ENCODE measurements around the gene EGFL7. TPM values are rescaled to one million over a fixed set of nuclear protein-coding genes. Genes with fewer than 3 reads are reported as not detected.

EGFL7 gene
- total and polyA plus RNA-seq, 4 donors: 32.1 to 39.7 (median 36.5) TPM

DNA sequence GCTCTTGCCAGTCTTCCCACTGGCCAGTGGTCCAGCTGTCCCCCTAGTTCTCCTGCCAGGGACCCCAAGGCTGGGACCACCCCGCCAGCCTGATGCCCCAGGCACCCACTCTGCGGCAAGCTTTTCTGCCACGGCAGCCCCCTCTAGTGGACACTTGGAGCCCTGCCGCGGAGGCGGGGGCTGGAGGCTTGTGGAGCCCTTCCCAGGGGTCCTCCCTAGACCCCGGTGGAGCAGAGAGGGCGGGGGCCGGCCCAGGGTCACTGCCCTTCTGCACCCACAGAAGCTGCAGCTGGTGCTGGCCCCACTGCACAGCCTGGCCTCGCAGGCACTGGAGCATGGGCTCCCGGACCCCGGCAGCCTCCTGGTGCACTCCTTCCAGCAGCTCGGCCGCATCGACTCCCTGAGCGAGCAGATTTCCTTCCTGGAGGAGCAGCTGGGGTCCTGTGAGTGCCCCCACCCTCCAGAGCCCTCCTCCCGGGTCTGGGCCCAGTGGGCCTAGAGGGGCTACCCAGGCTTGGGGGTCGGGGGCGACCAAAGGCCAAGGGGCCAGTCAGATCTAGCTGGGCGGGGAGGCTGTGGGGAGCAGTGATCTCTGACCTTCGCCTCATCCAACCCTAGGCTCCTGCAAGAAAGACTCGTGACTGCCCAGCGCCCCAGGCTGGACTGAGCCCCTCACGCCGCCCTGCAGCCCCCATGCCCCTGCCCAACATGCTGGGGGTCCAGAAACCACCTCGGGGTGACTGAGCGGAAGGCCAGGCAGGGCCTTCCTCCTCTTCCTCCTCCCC is 9.1 kb downstream of the EGFL7 start:
- H3K27ac ChIP-seq (ENCODE audit: low read depth in 1 of 2, low read length in 2 of 2): peak overlapping the region in 1 of 2 donors; percentile 23
- no peak overlapping the region for H3K4me3 ChIP-seq (ENCODE audit: low read depth in 1 of 3, low read length in 3 of 3)
- H3K36me3 ChIP-seq (ENCODE audit: control insufficient read depth in 4 of 4, insufficient read depth in 3 of 4, low read depth in 1 of 4, low read length in 3 of 4): peaks cover 0 to 15% (median 3%) of the 10 kb centered on the region in 4 donors
- DNase-seq (ENCODE audit: low spot score): peak; percentile 65
- TF ChIP-seq YY1 (IDR thresholded peaks at IDR 0.05) (no peak), FOXA2 (IDR thresholded peaks at IDR 0.05) (no peak), RXRA (IDR thresholded peaks at IDR 0.05) (peak in 1 of 2 donors; percentile 3), SP1 (IDR thresholded peaks at IDR 0.05) (no peak), RAD21 (IDR thresholded peaks at IDR 0.05) (peak; percentile 30 to 60), HNF4A (conservative IDR thresholded peaks at IDR 0.05) (no peak), EGR1 (IDR thresholded peaks at IDR 0.05; ENCODE audit: low read depth in 2 of 2) (no peak), TAF1 (conservative IDR thresholded peaks at IDR 0.05) (no peak), FOXA1 (IDR thresholded peaks at IDR 0.05) (no peak), NR2F2 (IDR thresholded peaks at IDR 0.05) (no peak)
- TF ChIP-seq, protein P1, sequence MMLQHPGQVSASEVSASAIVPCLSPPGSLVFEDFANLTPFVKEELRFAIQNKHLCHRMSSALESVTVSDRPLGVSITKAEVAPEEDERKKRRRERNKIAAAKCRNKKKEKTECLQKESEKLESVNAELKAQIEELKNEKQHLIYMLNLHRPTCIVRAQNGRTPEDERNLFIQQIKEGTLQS (IDR thresholded peaks at IDR 0.05): no peak
- TF ChIP-seq, protein P2, sequence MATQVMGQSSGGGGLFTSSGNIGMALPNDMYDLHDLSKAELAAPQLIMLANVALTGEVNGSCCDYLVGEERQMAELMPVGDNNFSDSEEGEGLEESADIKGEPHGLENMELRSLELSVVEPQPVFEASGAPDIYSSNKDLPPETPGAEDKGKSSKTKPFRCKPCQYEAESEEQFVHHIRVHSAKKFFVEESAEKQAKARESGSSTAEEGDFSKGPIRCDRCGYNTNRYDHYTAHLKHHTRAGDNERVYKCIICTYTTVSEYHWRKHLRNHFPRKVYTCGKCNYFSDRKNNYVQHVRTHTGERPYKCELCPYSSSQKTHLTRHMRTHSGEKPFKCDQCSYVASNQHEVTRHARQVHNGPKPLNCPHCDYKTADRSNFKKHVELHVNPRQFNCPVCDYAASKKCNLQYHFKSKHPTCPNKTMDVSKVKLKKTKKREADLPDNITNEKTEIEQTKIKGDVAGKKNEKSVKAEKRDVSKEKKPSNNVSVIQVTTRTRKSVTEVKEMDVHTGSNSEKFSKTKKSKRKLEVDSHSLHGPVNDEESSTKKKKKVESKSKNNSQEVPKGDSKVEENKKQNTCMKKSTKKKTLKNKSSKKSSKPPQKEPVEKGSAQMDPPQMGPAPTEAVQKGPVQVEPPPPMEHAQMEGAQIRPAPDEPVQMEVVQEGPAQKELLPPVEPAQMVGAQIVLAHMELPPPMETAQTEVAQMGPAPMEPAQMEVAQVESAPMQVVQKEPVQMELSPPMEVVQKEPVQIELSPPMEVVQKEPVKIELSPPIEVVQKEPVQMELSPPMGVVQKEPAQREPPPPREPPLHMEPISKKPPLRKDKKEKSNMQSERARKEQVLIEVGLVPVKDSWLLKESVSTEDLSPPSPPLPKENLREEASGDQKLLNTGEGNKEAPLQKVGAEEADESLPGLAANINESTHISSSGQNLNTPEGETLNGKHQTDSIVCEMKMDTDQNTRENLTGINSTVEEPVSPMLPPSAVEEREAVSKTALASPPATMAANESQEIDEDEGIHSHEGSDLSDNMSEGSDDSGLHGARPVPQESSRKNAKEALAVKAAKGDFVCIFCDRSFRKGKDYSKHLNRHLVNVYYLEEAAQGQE (IDR thresholded peaks at IDR 0.05): no peak
- TF ChIP-seq, protein P3, sequence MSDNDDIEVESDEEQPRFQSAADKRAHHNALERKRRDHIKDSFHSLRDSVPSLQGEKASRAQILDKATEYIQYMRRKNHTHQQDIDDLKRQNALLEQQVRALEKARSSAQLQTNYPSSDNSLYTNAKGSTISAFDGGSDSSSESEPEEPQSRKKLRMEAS (IDR thresholded peaks at IDR 0.05): no peak
- TF ChIP-seq, protein P4, sequence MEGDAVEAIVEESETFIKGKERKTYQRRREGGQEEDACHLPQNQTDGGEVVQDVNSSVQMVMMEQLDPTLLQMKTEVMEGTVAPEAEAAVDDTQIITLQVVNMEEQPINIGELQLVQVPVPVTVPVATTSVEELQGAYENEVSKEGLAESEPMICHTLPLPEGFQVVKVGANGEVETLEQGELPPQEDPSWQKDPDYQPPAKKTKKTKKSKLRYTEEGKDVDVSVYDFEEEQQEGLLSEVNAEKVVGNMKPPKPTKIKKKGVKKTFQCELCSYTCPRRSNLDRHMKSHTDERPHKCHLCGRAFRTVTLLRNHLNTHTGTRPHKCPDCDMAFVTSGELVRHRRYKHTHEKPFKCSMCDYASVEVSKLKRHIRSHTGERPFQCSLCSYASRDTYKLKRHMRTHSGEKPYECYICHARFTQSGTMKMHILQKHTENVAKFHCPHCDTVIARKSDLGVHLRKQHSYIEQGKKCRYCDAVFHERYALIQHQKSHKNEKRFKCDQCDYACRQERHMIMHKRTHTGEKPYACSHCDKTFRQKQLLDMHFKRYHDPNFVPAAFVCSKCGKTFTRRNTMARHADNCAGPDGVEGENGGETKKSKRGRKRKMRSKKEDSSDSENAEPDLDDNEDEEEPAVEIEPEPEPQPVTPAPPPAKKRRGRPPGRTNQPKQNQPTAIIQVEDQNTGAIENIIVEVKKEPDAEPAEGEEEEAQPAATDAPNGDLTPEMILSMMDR (IDR thresholded peaks at IDR 0.05; ENCODE audit: low read depth, low read length, missing input control): peak; percentile 72
- TF ChIP-seq, protein P5, sequence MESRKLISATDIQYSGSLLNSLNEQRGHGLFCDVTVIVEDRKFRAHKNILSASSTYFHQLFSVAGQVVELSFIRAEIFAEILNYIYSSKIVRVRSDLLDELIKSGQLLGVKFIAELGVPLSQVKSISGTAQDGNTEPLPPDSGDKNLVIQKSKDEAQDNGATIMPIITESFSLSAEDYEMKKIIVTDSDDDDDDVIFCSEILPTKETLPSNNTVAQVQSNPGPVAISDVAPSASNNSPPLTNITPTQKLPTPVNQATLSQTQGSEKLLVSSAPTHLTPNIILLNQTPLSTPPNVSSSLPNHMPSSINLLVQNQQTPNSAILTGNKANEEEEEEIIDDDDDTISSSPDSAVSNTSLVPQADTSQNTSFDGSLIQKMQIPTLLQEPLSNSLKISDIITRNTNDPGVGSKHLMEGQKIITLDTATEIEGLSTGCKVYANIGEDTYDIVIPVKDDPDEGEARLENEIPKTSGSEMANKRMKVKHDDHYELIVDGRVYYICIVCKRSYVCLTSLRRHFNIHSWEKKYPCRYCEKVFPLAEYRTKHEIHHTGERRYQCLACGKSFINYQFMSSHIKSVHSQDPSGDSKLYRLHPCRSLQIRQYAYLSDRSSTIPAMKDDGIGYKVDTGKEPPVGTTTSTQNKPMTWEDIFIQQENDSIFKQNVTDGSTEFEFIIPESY (IDR thresholded peaks at IDR 0.05): no peak
- H3K27me3 ChIP-seq (ENCODE audit: control insufficient read depth in 4 of 4, insufficient read depth in 4 of 4, low read length in 3 of 4): no peaks in the 10 kb centered on the region
- no peak overlapping the region for H3K9ac ChIP-seq (ENCODE audit: low read depth in 1 of 2, low read length in 2 of 2)
- H3K9me3 ChIP-seq (ENCODE audit: control insufficient read depth in 4 of 4, low read length in 3 of 4): no peaks in the 10 kb centered on the region
- WGBS: 43% methylated on average over 27 of the region's 27 CpGs
- H3K4me1 ChIP-seq (ENCODE audit: control insufficient read depth in 4 of 4, insufficient read depth in 4 of 4, low read length in 3 of 4): peaks cover 28 to 58% (median 45%) of the 10 kb centered on the region in 4 donors
